NCI-H1048 (cell line): ENCODE measurements around the gene TMEM97.
A peak's percentile ranks its signal among the peaks of the same experiment; 100 is the strongest.

Source experiments
- DNase-seq: peaks from one replicate; lab custom pipeline; 2025; lab: John Stamatoyannopoulos, UW

TMEM97 gene

GRCh38 chr17:28317099-28317965, 1.7 kb upstream of the TMEM97 start:
- DNase-seq = no peak

- DNase-seq = no peak
Observed at GRCh38 chr17:28317966-28318758, 838 bp upstream of the TMEM97 start.

GRCh38 chr17:28319598-28319935, 567 bp downstream of the TMEM97 start:
- no peak for DNase-seq

GRCh38 chr17:28320215-28321061, 1.4 kb downstream of the TMEM97 start:
- DNase-seq = no peak

GRCh38 chr17:28324267-28324745, 5.3 kb downstream of the TMEM97 start:
- no peak for DNase-seq

GRCh38 chr17:28324781-28325180, 5.8 kb downstream of the TMEM97 start:
- DNase-seq = no peak

- no peak for DNase-seq
Observed at GRCh38 chr17:28325211-28325610, 6.2 kb downstream of the TMEM97 start.

- no peak for DNase-seq
Observed at GRCh38 chr17:28326114-28326513, 7.1 kb downstream of the TMEM97 start.

- no peak for DNase-seq
Observed at GRCh38 chr17:28327031-28327607, 8.1 kb downstream of the TMEM97 start.

GRCh38 chr17:28327709-28328108, 8.7 kb downstream of the TMEM97 start:
- no peak for DNase-seq

GRCh38 chr17:28328325-28328724, 9.3 kb downstream of the TMEM97 start:
- no peak for DNase-seq

- no peak for DNase-seq
Observed at GRCh38 chr17:28330671-28331070, 11.7 kb downstream of the TMEM97 start.

- DNase-seq = no peak
Observed at GRCh38 chr17:28331891-28332420, 13.0 kb downstream of the TMEM97 start.

- no peak for DNase-seq
Observed at GRCh38 chr17:28333083-28333746, 14.2 kb downstream of the TMEM97 start.

GRCh38 chr17:28334171-28334570, 15.2 kb downstream of the TMEM97 start:
- DNase-seq = no peak

- DNase-seq = no peak
Observed at GRCh38 chr17:28334666-28335200, 15.7 kb downstream of the TMEM97 start.

GRCh38 chr17:28335201-28335958, 16.4 kb downstream of the TMEM97 start, which contains the start of the genes IFT20 and TNFAIP1:
Gene IFT20 (minus strand): TSS chr17:28335472. CDS start chr17:28331985, 3,487 bp downstream.
Gene TNFAIP1 (plus strand): TSS chr17:28335761. CDS start chr17:28339522, 3,761 bp downstream.
- peak; percentile 99 for DNase-seq

GRCh38 chr17:28335959-28336871, 17.2 kb downstream of the TMEM97 start:
- peak; percentile 35 for DNase-seq
